ENCODE measurements around the gene OR5K4.

OR5K4 gene, protein sequence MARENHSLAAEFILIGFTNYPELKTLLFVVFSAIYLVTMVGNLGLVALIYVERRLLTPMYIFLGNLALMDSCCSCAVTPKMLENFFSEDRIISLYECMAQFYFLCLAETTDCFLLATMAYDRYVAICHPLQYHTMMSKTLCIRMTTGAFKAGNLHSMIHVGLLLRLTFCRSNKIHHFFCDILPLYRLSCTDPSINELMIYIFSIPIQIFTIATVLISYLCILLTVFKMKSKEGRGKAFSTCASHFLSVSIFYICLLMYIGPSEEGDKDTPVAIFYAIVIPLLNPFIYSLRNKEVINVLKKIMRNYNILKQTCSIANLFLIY

GRCh38 chr3:98353554-98353953 is at the start of gene OR5K4:
OR5K4 (plus strand) TSS chr3:98353854; CDS start chr3:98353854, 0 bp downstream.
- no peak for DNase-seq

- no peak for DNase-seq
These were observed 31.6 kb upstream of the OR5K4 start for GRCh38 chr3:98322101-98322500.

DNA sequence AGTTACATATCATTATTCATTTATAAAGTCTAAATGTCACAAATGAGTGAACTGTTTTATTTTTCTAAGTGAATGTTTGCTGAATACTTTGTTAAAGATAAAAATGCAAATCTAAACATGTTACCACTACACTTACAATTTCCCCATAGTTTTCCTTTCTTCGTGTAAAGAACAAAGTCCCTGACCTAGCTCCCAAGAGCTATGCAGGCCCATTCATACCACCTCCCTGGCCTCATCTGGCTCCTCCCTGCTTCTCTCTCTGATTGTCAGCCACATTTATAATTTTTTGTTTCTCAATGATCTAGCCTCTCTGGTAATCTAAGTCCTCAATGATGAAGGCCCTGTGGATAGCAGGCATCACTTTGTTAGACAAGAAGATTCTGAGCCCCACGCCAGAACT is 31.0 kb upstream of the OR5K4 start:
- DNase-seq = no peak

- no peak for DNase-seq
These were observed 30.2 kb upstream of the OR5K4 start for GRCh38 chr3:98323425-98323824.

GRCh38 chr3:98325055-98325454 is 28.6 kb upstream of the OR5K4 start:
- no peak for DNase-seq

DNA sequence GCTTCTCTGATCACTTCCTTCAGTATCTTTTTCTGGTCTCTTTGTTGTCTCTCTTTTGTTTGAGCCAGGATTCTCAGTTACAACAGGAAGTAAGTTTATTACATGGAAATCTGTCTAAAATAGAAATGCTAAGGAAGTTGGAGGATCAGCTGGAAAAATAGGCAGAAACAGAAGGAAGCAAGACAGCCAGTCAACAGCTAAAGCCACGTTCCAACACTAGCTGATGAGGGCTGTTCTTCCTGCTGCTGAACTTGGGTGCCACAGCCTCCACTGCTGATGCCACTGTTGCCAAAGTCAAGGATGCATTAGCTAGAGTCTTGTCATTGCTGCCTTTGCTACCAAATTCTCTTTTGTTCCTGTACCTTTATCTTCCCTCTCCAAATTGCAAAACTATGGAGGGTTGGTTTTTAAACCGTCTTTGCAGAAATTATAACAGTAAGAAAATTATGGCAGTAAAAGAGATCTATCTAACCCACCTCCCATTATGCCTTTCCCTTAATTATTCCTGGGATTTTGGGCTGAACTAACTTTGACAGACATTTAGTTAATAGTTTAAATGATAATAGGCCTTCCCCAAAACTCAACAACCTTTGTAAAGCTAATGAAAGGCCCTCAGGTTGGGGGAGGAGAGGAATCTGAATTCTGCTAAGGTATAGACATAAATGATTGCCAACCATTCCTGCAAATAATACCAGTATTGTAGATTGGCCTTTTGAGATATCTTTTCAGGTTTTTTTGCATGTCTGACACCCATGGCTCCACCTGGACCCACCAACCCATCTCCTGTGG is 27.4 kb upstream of the OR5K4 start:
- no peak for DNase-seq

GRCh38 chr3:98326945-98327344 is 26.7 kb upstream of the OR5K4 start:
- no peak for DNase-seq

GRCh38 chr3:98328933-98329332 is 24.7 kb upstream of the OR5K4 start:
- DNase-seq = no peak

DNA sequence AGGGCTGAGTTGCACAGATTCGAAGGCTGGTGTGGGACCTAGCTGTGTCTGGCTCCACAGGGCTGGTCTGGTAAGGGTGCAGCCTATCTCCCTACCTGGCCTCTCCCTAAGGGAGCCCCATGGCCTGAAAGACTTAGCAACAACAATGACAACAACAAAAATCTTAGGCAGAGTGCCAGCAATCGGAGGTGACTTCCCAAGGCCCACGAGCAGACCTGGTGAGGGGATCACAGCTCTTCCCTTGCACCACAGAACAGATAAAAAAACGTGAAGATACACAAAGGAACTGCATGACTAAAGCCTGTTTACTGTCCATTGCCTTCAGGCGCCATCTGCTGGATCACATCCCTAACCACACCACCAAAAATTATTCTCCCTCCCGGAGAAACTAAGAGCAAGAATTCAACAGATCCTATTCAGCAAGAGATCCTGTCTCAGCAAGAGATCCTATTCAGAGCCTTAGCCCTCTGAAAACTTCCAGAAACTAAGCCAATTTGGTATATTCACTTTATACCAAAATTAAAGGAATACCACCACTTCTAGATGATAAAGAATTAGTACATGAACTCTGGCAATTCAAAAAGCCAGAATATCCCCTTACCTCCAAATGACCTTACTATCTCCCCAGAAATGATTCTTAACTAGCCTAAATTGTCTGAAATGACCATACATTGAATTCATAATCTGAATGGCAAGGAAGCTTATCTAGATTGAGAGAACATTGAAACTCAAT is 24.1 kb upstream of the OR5K4 start:
- DNase-seq = peak; percentile 43

DNA sequence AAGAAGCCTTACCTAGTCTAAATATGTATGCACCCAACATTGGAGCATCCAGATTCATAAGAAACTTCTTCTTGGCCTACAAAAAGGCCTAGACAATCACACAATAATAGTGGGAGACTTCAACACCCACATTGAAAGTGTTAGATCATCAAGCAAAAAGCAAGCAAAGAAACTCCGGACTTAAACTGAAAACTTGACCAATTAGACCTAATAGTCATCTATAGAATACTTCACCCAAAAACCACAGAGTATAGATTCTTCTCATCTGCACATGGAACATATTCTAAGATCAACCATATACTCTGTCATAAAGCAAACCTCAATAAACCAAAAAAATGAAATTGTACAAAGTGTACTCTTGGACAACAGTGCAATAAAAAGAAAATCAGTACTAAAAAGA is 22.3 kb upstream of the OR5K4 start:
- DNase-seq = no peak

- DNase-seq = no peak
These were observed 19.6 kb upstream of the OR5K4 start for GRCh38 chr3:98333989-98334606.

DNA sequence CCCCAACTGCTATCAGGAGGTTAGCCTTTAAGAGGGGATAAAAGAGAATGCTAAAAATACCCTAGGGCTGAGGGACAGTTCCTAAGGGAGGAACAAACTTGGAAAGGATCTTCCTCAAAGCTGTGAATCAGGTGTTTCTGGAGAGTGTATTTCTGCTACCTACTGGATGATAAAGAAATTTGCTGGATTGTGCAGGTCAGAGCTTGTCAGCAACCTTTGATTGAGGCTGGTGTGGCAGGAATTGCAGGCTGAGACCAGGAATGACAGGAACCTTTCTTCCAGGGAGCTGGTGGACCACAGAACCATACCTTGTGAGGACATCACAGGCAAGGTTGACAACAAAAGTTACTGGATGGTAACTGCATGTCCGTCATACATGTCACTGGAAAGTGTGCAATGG is 14.6 kb upstream of the OR5K4 start:
- DNase-seq = no peak

GRCh38 chr3:98341758-98342157 is 11.9 kb upstream of the OR5K4 start:
- DNase-seq = no peak

GRCh38 chr3:98343647-98344507 is 9.8 kb upstream of the OR5K4 start:
- DNase-seq = no peak

DNA sequence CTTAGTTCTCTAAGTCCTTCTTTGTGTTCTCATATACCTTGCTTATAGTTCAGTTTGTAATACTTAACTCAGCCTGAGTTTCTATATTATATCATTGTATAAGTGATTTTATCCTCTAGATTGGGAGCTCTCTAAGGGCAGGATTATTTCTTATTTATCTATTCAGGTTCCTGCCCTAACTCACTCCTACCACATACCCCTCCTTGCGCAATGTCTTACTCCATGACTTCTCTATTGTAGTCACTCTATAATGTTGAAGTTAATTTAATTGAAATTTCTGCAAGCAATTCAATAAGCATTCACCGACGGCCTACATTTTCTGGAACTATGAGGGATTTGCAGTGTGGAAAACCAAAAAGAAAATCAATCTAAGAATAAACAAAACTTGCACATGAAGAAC is 3.6 kb upstream of the OR5K4 start:
- DNase-seq = no peak

DNA sequence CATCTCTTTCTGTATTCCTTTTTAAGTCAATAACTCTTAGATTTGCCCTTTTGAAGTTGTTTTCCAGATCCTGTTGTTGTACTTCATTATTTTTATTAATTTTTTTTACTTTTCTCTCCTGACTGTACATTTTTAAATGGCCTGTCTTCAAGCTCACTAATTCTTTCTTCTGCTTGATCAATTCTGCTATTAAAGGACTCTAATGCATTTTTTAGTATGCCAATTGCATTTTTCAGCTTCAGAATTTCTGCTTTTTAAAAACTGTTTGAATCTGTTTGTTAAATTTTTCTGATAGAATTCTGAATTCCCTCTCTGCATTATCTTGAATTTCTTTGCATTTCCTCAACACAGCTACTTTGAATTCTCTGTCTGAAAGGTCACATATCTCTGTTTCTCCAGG is 5.6 kb downstream of the OR5K4 start:
- no peak for DNase-seq

- no peak for DNase-seq
These were observed 6.5 kb downstream of the OR5K4 start for GRCh38 chr3:98359993-98360675.

DNA sequence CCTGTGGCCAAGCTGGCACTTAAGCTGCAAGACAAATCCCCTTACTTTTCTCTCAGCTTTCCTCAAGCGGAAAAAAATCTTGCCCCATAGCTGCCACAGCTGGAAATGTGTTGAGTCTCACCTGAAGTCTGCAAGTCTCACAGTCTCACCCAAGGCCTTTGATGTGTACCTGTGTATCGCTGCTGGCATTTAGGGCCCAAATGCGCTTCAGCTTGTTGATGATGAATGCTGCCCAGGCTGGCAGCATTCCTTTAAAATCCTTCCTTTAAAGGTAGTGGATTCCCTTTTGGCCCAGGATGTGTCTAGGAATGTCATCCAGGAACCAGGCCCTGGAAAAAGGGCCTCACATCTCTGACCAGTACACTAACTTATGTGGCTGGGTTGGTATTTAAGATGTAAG is 7.0 kb downstream of the OR5K4 start:
- DNase-seq = no peak

DNA sequence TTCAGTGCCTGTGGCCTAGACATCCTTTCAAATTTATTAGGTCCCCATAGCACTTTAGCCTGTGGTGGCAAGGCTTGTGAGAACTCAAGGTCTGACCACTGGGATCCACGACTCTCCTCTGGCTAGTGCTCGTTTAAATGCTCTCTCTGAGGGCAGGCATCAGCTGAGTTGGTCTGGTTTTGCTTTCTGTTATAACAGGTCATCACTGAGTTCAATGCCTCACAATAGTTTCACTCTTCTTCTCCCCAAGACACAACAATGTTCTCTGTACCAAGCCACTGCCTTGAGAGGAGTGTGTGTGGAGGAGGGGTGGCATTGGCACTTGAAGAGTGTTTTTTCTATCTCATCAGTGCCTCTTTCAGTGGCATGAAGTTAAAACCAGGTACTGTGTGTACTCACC is 7.6 kb downstream of the OR5K4 start:
- DNase-seq = no peak

DNA sequence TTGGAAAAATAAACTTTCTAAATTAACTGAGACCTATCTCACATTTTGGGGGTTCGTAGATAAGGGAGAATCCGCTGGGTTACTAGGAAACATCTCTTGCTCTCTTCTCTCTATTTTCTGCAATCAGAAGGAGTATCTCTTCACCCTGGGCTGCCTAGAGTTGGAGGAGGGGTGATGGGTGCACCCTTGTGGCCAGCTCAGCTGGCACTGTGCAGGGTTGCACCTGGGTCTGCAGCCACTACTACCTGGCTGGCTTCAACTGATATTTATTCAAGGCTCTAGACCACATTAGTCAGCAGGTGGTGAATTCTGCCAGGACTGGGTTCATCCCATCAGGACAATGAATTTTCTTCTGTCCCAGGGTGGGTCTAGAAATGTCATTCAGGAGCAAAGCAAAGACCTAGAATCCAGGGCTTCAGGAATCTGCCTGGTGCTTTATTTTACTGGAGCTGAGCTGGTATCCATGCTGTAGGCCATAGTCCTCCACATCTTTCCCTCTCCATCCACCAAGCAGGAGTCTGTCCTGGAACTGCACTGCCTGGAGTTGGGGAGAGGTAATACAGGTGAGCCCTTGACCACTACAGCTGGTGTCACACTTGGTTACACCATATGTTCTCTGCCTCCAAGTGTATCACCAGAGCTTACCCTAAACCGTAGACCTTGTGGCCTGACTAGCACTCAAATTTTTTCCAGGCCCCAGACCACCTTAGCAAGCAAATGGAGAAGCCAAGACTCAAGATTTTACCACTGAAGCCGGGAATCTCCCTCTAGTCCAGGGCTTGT is 14.0 kb downstream of the OR5K4 start:
- DNase-seq = no peak

DNA sequence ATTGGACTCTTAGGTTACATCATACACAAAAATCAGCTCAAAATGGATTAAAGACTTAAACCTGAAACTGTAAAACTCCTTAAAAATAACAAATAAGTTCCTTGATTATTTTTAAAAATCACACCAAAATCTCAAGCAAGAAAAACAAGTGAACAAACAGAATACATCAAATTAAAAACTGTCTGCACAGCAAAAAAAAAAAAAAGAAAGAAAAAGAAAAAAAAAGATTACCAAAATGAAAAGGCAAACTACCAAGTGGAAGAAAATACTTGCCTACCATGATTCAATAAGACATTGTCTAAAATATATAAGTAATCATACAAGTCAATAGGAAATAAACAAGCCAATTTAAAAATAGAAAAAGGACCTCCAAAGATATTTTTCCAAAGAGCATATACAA is 17.5 kb downstream of the OR5K4 start:
- DNase-seq = no peak
